Trophoblast cell (in vitro differentiated cells and primary cell): ENCODE measurements around the gene ABCC8.

Source experiments
- DNase-seq, 2 donors: peaks; one replicate each; pipeline ENCODE4 v3.0.0-alpha.2; 2016
- H2AFZ ChIP-seq: 2 replicates; pipeline ENCODE4 v1.6.1; 2013; ENCODE audit warnings: low read length, moderate library complexity, mild to moderate bottlenecking; ENCODE audit not compliant: insufficient read depth, poor library complexity
- H2AK5ac ChIP-seq: 2 replicates; pipeline ENCODE4 v1.6.1; 2013; ENCODE audit warnings: mild to moderate bottlenecking, low read length
- H2BK120ac ChIP-seq: 2 replicates; pipeline ENCODE4 v1.6.1; 2013; ENCODE audit warnings: low read length, mild to moderate bottlenecking, moderate library complexity; ENCODE audit not compliant: insufficient read depth, poor library complexity
- H2BK12ac ChIP-seq: 2 replicates; pipeline ENCODE4 v1.6.1; 2013; ENCODE audit warnings: mild to moderate bottlenecking, low read length, moderate library complexity
- H2BK5ac ChIP-seq: 2 replicates; pipeline ENCODE4 v1.6.1; 2013; ENCODE audit warnings: low read length, low read depth, moderate library complexity, mild to moderate bottlenecking; ENCODE audit not compliant: poor library complexity
- H3K14ac ChIP-seq: 2 replicates; pipeline ENCODE4 v1.6.1; 2013; ENCODE audit warnings: mild to moderate bottlenecking, low read length
- H3K18ac ChIP-seq: 2 replicates; pipeline ENCODE4 v1.6.1; 2013; ENCODE audit warnings: mild to moderate bottlenecking, low read length
- H3K23ac ChIP-seq: 2 replicates; pipeline ENCODE4 v1.6.1; 2013; ENCODE audit warnings: low read length
- H3K27ac ChIP-seq: 2 replicates; pipeline ENCODE4 v1.5.1; 2013; ENCODE audit warnings: low read depth, mild to moderate bottlenecking, inconsistent platforms, low read length, moderate library complexity
- H3K27me3 ChIP-seq: 2 replicates; pipeline ENCODE4 v1.6.1; 2013; ENCODE audit warnings: inconsistent platforms, mild to moderate bottlenecking, low read length, moderate library complexity; ENCODE audit not compliant: insufficient read depth
- H3K36me3 ChIP-seq, 2 experiments: 1 replicate in 1 of 2; 2 replicates in 1 of 2; pipeline ENCODE4 v1.6.1; 2013; ENCODE audit warnings: low read length in 2 of 2, mild to moderate bottlenecking in 2 of 2, moderate library complexity in 1 of 2; ENCODE audit not compliant: insufficient read depth in 2 of 2, control insufficient read depth in 1 of 2
- H3K4ac ChIP-seq: 2 replicates; pipeline ENCODE4 v1.6.1; 2013; ENCODE audit warnings: low read depth, mild to moderate bottlenecking, low read length, moderate library complexity
- H3K4me1 ChIP-seq, 2 experiments: 1 replicate in 1 of 2; 2 replicates in 1 of 2; pipeline ENCODE4 v1.6.1; 2013; ENCODE audit warnings: low read length in 2 of 2, mild to moderate bottlenecking in 2 of 2, moderate library complexity in 1 of 2; ENCODE audit not compliant: insufficient read depth in 2 of 2, control insufficient read depth in 1 of 2
- H3K4me2 ChIP-seq: 2 replicates; pipeline ENCODE4 v1.6.1; 2013; ENCODE audit warnings: inconsistent platforms, mild to moderate bottlenecking, low read length, moderate library complexity
- H3K4me3 ChIP-seq: 2 replicates; pipeline ENCODE4 v1.5.1; 2013; ENCODE audit warnings: mild to moderate bottlenecking, low read depth, low read length, inconsistent platforms
- H3K79me1 ChIP-seq: one replicate; pipeline ENCODE4 v1.6.1; 2013; ENCODE audit warnings: low read length
- H3K79me2 ChIP-seq: 2 replicates; pipeline ENCODE4 v1.6.1; 2013; ENCODE audit warnings: low read length, mild to moderate bottlenecking; ENCODE audit not compliant: control insufficient read depth, insufficient read depth, poor library complexity
- H3K9ac ChIP-seq: 2 replicates; pipeline ENCODE4 v1.6.1; 2013; ENCODE audit warnings: mild to moderate bottlenecking, low read length
- H3K9me3 ChIP-seq: 2 replicates; pipeline ENCODE4 v1.6.1; 2013; ENCODE audit warnings: low read depth, mild to moderate bottlenecking, control low read depth, inconsistent platforms, low read length; ENCODE audit not compliant: insufficient read depth
- H4K12ac ChIP-seq: 2 replicates; pipeline ENCODE4 v1.6.1; 2013; ENCODE audit warnings: low read depth, mild to moderate bottlenecking, low read length, moderate library complexity
- H4K8ac ChIP-seq: 2 replicates; pipeline ENCODE4 v1.6.1; 2013; ENCODE audit warnings: low read depth, mild to moderate bottlenecking, low read length, moderate library complexity
- H4K91ac ChIP-seq: one replicate; pipeline ENCODE4 v1.6.1; 2013; ENCODE audit warnings: low read depth, mild to moderate bottlenecking, low read length, moderate library complexity
- WGBS: extraction: QIAGEN DNeasy Blood & Tissue Kit; methylation state at CpG from one replicate; pipeline ENCODE4 v1.1.7; 2013; ENCODE audit warnings: missing lambda C conversion rate; ENCODE audit not compliant: insufficient read length, insufficient coverage; ENCODE audit errors: extremely low coverage; 5-methylcytosine and 5-hydroxymethylcytosine counted together

Gene ABCC8

GRCh38 chr11:17494019-17494418 lies 17.4 kb upstream of the ABCC8 start:
- no CpG with 5 or more reads among the region's 6 CpGs for WGBS
- no peak overlapping the region for H4K12ac ChIP-seq

GRCh38 chr11:17490938-17491337 lies 14.3 kb upstream of the ABCC8 start:
- no peaks in the 10 kb centered on the region for H3K79me2 ChIP-seq
- no peak overlapping the region for H4K12ac ChIP-seq
- H3K4me2 ChIP-seq = no peak overlapping the region
- DNase-seq = no peak
- H2AK5ac ChIP-seq = no peak overlapping the region
- H3K36me3 ChIP-seq = no peaks in the 10 kb centered on the region
- H3K27me3 ChIP-seq = no peaks in the 10 kb centered on the region
- WGBS = no CpG with 5 or more reads among the region's 4 CpGs
- no peak overlapping the region for H2BK12ac ChIP-seq
- H2BK120ac ChIP-seq = no peak overlapping the region
- no peak overlapping the region for H2BK5ac ChIP-seq
- no peak overlapping the region for H3K4me3 ChIP-seq
- no peak overlapping the region for H3K23ac ChIP-seq
- H3K4me1 ChIP-seq = no peaks in the 10 kb centered on the region
- no peak overlapping the region for H2AFZ ChIP-seq
- H3K79me1 ChIP-seq = no peaks in the 10 kb centered on the region
- no peak overlapping the region for H3K9ac ChIP-seq
- H4K8ac ChIP-seq = no peak overlapping the region
- no peak overlapping the region for H4K91ac ChIP-seq
- no peak overlapping the region for H3K27ac ChIP-seq
- no peak overlapping the region for H3K18ac ChIP-seq
- no peak overlapping the region for H3K14ac ChIP-seq
- peaks cover 2% of the 10 kb centered on the region for H3K9me3 ChIP-seq
- H3K4ac ChIP-seq = no peak overlapping the region

More at GRCh38 chr11:17494019-17494418, 17.4 kb upstream of the ABCC8 start:
- Histone ChIP-seq H3K23ac (no peak overlapping the region), H2BK120ac (no peak overlapping the region), H3K18ac (no peak overlapping the region), H4K8ac (no peak overlapping the region), H4K91ac (no peak overlapping the region), H3K4me1 (no peaks in the 10 kb centered on the region), H3K14ac (no peak overlapping the region), H3K9ac (no peak overlapping the region), H3K36me3 (no peaks in the 10 kb centered on the region), H3K4me3 (no peak overlapping the region), H3K79me1 (no peaks in the 10 kb centered on the region), H3K27ac (no peak overlapping the region), H2BK5ac (no peak overlapping the region), H2AK5ac (no peak overlapping the region), H3K9me3 (peaks cover 2% of the 10 kb centered on the region), H3K4me2 (no peak overlapping the region), H2BK12ac (no peak overlapping the region), H2AFZ (no peak overlapping the region), H3K4ac (no peak overlapping the region), H3K27me3 (no peaks in the 10 kb centered on the region), H3K79me2 (no peaks in the 10 kb centered on the region)
- no peak for DNase-seq

- no peaks in the 10 kb centered on the region for H3K36me3 ChIP-seq
- H3K14ac ChIP-seq = no peak overlapping the region
- no peak overlapping the region for H3K27ac ChIP-seq
- no peak overlapping the region for H4K91ac ChIP-seq
- no peak overlapping the region for H3K4ac ChIP-seq
- H3K4me3 ChIP-seq = no peak overlapping the region
- H2BK120ac ChIP-seq = no peak overlapping the region
- no peak overlapping the region for H2AFZ ChIP-seq
- no peak overlapping the region for H3K4me2 ChIP-seq
- H3K79me1 ChIP-seq = no peaks in the 10 kb centered on the region
- no peak overlapping the region for H2AK5ac ChIP-seq
- DNase-seq = no peak
- H2BK12ac ChIP-seq = no peak overlapping the region
- H4K12ac ChIP-seq = no peak overlapping the region
- no peaks in the 10 kb centered on the region for H3K4me1 ChIP-seq
- no peak overlapping the region for H3K23ac ChIP-seq
- no peaks in the 10 kb centered on the region for H3K27me3 ChIP-seq
- no peak overlapping the region for H3K9ac ChIP-seq
- H3K9me3 ChIP-seq = peaks cover 2% of the 10 kb centered on the region
- H3K18ac ChIP-seq = no peak overlapping the region
- no CpG with 5 or more reads among the region's 6 CpGs for WGBS
- H3K79me2 ChIP-seq = no peaks in the 10 kb centered on the region
- H2BK5ac ChIP-seq = no peak overlapping the region
- no peak overlapping the region for H4K8ac ChIP-seq
Observed at GRCh38 chr11:17490232-17490631, 13.6 kb upstream of the ABCC8 start.

GRCh38 chr11:17489751-17490150 lies 13.1 kb upstream of the ABCC8 start:
- DNase-seq = no peak
- Histone ChIP-seq H4K12ac (no peak overlapping the region), H2AK5ac (no peak overlapping the region), H3K4me3 (no peak overlapping the region), H3K18ac (no peak overlapping the region), H2AFZ (no peak overlapping the region), H2BK5ac (no peak overlapping the region), H3K79me1 (no peaks in the 10 kb centered on the region), H3K14ac (no peak overlapping the region), H2BK120ac (no peak overlapping the region), H3K4me2 (no peak overlapping the region), H3K27ac (no peak overlapping the region), H3K79me2 (no peaks in the 10 kb centered on the region), H3K4ac (no peak overlapping the region), H4K91ac (no peak overlapping the region), H3K9me3 (peaks cover 2% of the 10 kb centered on the region), H2BK12ac (no peak overlapping the region), H3K36me3 (no peaks in the 10 kb centered on the region), H3K27me3 (no peaks in the 10 kb centered on the region), H3K9ac (no peak overlapping the region), H3K23ac (no peak overlapping the region), H4K8ac (no peak overlapping the region), H3K4me1 (no peaks in the 10 kb centered on the region)
- no CpG with 5 or more reads among the region's 5 CpGs for WGBS
